ENCODE measurements around the gene CNTNAP5.
"Not testable (repeated sequence)": the region's sequence is repeated elsewhere in the genome, so short reads cannot be mapped to it uniquely, and the experiment has no call there.

CNTNAP5 gene

DNA sequence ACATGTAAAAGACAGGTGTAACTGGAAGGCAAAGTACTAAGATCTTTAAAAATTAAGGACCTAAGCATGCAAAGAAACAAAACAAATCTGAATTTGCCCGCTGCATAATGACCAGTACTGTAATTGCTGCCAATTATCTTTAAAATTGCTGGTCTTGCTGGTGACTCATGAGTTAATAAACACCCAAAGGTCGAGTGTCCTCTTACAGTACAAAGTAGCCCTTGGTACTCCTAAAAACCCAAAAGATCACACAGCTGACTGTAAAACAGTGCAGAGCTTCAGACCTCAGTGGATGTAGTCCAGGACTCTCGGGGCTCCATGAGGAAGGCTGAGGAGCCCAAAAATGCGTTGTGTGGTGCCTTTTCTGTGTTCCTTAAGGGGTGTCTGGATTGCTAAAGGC is 308.7 kb downstream of the CNTNAP5 start:
- DNase-seq, result no peak

DNA sequence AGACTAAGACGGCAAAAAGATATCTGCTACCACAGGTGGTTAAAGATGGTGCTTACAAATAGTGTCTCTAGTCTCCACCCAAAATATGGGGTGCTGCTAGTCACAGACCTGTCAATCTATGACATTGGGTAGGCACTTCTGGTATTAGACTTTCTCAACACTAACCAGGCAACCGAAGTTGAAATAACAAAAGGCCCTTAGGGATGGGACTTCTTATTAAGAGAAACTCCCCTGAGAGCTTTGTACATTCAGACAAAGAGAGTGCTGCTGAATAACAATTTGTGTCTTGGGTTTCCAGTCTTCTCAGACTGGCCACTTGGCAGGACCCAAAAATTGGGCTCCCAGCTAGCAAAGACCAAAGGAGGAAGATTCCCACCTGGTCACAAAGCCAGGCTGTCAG is 310.0 kb downstream of the CNTNAP5 start:
- DNase-seq, result no peak

DNA sequence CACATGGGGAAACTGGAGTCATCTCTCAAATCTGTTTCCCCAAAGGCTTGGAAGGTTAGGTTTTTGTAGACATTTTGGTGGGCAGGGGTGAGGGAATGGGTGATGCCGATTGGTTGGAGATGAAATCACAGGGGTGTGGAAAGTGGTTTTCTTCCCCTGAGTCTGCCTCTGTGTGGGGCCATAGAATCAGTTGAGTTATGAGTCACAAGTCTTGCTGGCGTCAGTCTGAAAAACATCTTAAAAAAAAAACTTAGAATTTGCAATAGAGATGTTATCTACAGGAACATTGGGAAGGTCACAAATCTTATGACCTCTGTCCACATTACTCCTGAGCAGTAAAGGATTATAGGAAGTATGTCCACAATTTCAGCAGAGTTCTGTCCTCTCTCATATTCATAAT is 314.6 kb downstream of the CNTNAP5 start:
- no peak for DNase-seq

DNA sequence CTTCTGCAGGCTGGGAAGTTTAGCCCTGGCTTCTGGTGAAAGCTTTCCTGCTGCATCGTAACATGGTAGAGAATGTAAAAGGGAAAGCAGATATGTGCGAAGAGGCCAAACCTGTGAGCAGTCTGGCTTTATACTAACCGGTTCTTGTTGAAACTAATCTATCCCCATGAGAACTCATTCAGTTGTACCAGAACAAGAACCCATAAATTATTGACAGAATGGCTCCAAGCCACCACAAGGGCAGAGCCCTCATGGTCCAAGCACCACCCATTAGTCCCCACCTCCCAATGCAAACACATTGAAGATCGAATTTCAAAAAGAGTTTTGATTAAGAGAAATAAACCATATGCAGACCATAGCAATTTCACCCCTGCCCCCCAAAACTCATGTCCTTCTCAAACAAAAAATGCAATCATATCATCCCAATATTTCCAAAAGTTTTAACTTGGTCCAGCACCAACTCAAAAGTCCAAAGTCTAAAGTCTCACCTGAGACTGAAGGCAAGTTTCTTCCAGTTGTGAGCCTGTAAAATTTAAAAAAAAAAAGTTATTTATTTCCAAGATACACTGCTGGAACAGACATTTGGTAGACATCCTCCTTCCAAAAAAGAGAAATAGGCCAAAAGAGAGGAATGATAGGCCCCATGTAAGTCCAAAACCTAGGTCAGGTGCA is 318.9 kb downstream of the CNTNAP5 start:
- DNase-seq, result no peak

DNA sequence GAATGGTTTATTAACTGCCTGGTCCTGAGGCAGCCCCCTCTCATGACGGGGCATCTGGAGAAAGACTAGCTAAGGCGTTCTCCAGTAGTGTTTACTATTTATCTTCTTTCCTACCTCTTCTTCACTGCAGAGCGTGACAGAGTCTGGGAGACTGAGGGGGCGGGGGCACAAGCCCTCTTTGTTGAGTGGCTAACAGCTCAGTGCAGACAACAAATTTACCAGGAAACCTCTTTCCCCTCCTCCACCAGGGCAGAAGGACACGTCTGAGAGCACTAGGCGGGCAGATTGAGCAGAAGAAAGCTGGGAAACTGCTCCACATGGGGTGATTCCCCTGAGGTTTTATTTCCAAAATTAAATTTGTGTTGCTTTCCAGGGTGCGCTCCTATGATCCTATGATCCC is 322.1 kb downstream of the CNTNAP5 start:
- no peak for DNase-seq

DNA sequence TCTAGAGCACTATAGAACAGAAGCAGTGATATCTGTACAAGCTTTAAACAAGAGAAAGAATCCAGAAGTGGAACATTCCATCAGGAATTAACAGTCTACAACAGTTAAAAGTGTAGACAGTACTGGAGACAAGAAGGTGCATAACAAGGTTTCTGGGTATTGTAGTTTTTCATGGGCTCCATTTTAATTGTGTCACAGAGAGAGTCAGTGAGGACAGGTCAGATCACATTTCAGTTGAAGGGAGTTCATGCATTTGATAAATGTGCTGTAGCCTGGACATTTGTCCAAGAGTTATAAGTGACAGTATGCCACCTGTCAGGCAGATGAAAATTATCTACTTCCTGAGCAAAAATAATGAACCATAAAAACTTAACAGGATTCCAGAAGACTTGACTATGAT is 328.6 kb downstream of the CNTNAP5 start:
- DNase-seq, result no peak

DNA sequence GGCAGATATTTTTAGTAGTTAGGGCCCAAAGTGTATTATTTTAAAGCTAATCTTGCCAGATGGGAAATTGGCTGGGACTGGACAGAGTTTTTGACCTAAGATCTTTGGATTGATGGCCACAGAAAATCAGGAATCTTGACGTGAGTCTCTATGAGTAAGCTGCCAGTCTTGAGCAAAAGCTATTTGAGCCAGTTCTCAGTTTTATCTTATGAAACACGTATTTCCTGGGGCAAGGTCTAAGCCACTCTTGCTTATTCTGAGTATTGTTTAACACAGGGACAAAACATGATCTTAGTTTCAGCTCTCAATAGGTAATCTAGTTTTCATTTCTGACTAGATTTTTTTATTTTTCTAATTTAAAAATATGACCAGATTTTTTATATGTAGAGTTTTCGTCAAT is 329.4 kb downstream of the CNTNAP5 start:
- DNase-seq, result no peak

DNA sequence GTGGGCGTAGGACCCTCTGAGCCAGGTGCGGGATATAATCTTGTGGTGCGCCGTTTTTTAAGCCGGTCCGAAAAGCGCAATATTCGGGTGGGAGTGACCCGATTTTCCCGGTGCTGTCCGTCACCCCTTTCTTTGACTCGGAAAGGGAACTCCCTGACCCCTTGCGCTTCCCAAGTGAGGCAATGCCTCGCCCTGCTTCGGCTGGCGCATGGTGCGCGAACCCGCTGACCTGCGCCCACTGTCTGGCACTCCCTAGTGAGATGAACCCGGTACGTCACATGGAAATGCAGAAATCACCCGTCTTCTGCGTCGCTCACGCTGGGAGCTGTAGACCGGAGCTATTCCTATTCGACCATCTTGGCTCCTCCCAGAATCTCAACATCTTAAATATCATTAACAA is 336.9 kb downstream of the CNTNAP5 start:
- not testable (repeated sequence) for DNase-seq

DNA sequence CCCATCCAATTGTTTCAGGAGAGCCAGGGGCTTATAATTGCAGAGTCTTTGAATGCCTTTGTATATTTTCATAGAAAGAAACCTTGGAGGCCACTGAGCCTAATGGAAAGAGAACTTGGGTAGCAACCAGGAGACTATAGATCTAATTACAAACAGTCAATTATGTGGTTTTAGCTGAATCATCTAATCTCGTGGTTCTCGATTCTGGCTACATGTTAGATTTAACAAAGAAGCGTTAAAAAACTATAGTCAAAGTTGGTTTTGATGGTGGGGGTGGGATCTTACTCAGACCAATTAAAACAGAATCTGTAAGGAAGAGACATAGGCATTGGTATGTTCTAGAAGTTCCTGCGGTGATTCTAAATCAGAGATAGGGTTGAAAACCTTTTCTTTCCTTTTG is 344.1 kb downstream of the CNTNAP5 start:
- DNase-seq, result no peak

DNA sequence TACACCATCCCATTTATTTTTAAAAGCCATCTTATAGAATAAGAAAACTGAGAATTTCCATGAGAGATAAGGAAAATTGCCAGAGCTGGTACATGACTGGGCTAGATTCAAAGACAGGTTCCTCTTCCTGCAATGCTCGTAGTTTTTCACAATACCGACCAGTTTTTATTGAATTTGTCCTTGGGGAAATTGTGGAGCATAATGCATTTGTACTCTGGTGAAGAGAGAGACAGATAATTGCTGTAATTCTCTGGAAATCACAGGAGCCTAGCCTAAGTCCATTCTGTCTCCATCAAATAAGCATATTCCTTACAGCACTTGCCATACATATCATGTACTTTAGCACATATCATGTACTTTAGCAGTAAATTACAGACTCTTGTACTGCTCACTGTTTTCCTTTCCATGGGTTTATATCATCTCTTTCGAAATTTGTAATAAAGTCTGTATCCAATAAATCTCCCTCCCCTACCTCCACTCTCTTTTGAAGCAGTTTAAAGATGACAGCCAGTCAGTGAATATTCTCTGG is 355.2 kb downstream of the CNTNAP5 start:
- no peak for DNase-seq

DNA sequence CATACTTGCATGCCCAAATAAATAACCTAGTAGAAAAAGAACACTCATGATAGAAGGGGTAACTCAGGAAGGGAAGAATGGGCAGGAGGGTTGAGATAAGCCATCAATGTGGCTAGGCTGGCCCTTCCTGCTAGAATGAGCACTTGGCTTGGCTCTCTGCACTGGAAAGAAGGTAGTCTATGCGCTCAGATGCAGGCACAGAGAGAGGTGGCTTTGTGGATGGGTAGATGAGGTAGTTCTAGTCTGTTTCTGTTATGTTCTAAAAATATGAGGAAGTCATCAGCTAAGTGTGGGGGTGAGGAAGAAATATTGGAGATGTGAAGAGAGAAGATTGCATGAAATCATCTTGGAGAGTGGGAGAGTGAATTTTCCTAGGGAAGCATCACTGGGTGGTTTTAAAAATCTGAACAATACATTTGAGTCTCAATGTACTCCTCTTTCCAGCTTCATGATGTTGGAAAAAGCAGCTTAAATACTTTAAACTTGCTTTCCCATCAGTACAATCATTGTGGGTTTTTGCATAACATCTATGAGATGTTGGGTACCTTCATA is 357.1 kb downstream of the CNTNAP5 start:
- DNase-seq, result no peak

DNA sequence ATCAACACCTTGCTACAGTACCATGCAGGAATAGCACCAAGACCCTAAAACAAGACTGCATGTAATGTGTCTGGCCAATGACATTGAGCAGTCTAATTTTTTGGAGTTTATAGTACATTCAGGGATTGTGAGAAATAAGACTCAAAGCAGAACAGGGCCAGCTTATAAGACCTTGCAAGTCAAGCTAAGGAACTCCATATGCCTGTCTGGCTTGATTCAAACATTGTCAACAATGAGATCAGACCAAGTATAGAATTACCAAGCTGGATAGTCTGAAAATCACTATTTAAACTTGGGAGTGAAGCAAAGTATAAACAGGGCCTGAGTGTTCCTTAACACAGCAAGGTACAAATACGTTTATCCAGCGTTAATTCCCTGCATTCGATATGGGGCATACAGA is 370.9 kb downstream of the CNTNAP5 start:
- DNase-seq, result no peak

DNA sequence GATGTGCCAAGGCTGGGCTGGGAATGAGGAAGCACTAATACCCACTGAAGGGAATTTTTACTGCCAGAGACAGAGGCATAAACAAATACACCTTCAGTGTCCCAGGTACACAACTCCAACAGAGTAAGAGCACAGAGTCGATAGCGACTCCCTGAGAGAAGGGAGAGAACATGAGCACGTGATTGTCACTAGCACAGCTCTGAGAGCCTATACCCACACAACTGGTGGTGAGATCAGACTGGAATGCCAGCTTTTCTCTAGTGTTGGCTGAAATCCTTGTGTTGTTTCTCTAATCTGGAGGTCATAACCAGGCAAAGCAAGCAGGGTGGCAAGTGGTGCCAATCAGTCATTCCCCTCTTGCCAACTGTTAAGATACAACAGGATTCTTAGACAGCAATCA is 377.2 kb downstream of the CNTNAP5 start:
- DNase-seq, result no peak

DNA sequence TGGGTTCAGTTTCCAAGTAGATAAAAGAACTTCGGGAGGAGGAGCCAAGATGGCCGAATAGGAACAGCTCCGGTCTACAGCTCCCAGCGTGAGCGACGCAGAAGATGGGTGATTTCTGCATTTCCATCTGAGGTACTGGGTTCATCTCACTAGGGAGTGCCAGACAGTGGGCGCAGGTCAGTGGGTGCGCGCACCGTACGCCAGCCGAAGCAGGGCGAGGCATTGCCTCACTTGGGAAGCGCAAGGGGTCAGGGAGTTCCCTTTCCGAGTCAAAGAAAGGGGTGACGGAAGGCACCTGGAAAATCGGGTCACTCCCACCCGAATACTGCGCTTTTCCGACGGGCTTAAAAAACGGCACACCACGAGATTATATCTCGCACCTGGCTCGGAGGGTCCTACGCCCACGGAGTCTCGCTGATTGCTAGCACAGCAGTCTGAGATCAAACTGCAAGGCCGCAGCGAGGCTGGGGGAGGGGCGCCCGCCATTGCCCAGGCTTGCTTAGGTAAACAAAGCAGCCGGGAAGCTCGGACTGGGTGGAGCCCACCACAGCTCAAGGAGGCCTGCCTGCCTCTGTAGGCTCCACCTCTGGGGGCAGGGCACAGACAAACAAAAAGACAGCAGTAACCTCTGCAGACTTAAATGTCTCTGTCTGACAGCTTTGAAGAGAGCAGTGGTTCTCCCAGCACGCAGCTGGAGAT is 382.9 kb downstream of the CNTNAP5 start:
- not testable (repeated sequence) for DNase-seq

DNA sequence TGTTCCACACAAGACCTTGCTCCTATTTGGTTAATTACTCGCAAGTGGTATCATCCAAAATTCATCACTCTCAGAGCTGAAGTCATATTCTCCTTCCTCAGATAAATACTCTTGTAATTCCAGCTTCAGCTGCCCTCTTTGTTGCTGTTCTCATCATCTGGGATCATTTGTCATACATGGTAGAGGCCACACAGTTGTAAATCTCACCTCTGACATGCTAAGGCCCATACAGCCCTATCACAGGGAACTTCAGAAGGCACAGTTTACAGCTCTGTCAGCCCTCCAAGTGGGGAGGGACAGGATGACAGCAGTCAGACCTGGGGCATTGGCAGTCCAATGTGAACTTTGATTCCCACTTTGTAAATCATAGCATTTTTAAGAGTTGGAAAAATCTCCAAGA is 399.0 kb downstream of the CNTNAP5 start:
- no peak for DNase-seq

DNA sequence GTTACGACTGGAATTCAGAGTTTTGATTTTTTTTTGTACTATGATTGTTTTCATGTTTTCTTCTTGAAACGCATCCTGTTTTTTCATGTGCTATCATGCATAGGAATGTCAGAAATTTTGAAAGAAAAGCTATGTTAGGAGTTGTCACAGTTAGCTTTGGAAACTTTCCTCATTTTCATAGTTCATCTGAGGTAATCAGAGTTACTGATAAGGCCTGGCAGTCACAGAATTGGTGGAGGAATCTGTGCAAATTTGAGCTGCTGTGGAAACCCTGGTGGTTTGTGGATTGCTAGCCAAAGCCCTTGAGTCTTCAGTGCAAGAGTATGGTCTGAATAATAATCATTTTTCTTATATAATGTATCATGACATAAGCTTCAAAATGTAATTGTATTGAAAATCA is 401.0 kb downstream of the CNTNAP5 start:
- DNase-seq, result no peak

DNA sequence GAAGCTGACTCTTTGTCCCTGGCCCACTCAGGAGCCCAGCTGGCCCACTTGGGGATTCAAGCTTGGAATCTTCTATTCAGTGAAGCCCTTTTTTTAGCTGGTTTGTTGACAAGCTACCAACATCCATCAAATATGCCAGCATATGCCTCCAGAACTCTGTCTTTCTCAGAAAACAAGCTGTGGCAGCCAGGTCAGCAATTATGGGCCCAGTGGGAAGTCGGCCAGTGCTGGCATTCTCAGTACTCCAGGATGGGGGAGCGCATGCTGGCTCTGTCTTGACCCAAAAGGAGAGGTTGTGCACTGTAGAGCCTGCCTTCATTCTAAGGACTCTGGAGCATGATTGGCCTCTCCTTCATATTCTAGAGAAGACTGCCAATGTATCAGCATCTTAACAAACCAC is 401.5 kb downstream of the CNTNAP5 start:
- DNase-seq, result no peak

DNA sequence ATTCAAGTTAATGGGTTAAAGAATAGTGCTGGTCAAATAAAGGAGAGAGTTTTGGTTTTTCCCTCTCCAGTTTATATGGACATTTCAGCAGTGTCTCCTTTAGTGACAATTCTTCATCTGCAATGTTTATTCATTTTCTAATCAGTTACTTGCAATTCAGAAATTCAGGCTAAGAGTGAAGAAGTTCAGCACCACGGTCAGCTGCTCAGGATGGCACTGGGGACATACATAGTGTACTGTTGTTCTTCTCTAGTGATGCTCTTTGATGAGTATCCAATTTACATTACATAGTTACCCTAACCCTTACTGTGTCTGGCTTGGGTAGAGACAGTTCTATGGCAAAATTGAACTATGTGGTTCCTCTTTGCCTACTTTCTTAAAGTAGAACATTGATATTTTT is 412.7 kb downstream of the CNTNAP5 start:
- no peak for DNase-seq

DNA sequence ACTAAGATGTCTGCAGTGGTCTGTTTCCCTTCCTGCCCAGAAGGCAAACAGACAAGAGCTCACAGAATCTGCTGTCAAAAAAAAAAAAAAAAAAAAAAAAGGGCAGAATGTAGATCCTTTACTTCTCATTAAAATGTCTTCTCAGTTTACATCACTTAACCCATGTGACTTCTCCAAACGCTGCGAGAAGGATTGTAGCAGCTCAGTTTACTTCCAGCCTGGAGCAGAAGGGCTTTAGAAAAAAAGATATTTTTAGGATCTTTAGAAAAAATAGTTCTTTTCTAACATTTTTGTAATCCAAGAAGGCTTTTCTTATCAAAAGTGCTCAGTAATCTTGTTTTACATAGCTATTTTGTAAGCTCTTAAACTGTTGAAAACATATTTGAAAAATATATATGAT is 425.4 kb downstream of the CNTNAP5 start:
- DNase-seq, result no peak

DNA sequence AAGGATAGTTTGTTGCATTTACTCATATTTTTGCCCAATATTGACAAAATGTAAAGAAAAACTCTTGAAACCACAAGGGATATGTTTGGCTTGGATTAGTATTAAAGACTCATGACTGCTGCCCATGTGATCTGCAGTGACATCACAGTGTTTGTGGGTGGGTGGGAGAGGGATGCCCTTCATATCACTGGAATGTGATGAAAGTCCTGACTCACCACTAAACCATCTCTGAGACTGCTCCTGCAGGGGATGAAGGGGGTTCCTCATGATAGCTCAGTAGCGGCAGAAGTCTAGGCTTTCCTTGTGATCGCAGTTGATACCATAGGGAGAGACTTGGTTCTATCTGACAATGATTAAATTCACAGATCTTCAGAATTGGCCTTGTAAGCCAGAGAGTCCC is 451.2 kb downstream of the CNTNAP5 start:
- DNase-seq, result no peak

DNA sequence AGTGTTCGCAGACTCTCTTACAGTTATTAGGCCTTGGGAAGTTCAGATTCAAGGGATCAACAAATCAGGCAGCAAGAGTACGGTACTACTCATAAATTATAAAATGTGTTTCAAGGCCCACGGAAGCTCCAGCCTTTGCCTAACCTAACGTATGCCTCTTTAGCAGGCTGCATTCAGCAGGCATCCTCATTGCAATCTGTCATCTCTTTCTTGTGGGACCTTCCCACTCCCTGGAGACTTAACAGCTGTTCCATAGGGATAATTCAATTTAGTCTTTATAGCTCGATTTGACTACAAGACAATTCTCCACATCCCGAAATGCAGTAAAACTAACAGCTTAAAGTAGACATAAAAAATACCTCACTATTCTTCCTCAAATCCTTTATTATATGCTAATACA is 453.7 kb downstream of the CNTNAP5 start:
- DNase-seq, result no peak

DNA sequence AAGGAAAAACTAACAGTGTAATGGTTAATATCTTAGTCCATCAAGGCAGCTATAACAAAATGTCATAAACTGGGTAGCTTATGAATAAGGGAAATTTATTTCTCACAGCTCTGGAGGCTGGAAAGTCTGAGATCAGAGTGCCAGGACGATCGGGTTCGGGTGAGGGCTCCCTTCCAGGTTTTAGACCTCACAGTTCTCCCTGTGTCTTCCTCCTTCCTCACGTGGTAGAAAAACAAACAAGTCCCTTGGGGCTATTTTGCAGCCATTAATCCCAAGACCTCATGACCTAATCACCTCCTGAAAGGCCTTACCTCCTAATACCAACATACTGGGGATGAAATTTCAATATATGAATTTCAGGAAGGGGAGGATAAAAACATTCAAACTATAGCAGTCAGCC is 455.9 kb downstream of the CNTNAP5 start:
- no peak for DNase-seq

DNA sequence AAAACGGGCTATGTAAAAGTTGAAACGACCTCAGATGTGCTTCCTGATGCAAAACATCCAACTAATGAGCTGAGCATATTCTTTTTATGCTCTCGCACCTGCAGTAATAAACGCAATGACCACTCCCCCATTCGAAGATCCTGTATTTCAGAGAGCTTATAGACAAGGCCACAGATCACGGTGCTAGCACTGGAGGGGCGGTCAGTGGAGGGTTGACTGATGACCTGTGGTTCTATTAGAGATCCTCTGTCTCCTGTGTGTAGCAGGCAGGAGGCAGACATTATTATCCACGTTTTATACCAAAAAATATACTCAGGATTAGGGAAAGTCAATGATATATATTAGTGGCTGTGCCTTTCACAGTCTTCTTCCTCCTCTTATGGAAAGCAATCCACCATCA is 457.0 kb downstream of the CNTNAP5 start:
- DNase-seq, result no peak

DNA sequence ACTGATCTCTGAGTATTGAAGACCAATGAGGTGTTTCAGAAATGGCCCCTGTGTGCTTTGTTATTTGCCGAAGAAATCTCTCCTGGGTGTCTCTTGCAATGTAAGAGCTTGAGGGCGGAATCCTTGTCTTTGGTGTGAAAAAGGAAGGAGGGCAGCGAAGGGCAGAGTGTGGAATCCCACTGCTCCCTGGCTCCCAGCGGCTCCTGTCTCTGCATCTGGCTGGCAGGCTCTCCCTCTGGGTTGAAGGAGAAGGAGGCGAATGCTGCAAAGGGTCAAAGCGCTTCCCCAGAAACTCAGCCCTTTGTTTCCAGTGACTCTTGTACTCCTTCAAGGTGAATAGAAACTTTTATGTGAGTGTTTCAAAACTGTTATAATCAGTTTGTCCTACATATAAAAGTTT is 457.5 kb downstream of the CNTNAP5 start:
- no peak for DNase-seq

Measured in cerebellar nuclear complex (tissue), 1 donor.